AG09319 (cell line): ENCODE results near the gene EVC2.

Experiments used
- DNase-seq: peaks from one replicate; pipeline ENCODE4 v3.0.0-alpha.2; 2010; ENCODE audit warnings: low read depth; ENCODE audit errors: extremely low read depth
- CTCF ChIP-seq: IDR thresholded peaks from 2 replicates; pipeline ENCODE4 v1.5.1; 2011; ENCODE audit warnings: low read depth, mild to moderate bottlenecking, inconsistent platforms, low read length, moderate library complexity

EVC2 gene

GRCh38 chr4:5574386-5574785 is 134.0 kb downstream of the EVC2 start:
- DNase-seq = no peak
- TF ChIP-seq CTCF = no peak

GRCh38 chr4:5573965-5574364 is 134.4 kb downstream of the EVC2 start:
- no peak for DNase-seq
- TF ChIP-seq CTCF = no peak

- no peak for DNase-seq
- no peak for TF ChIP-seq CTCF
Measured at GRCh38 chr4:5572751-5573150, 135.6 kb downstream of the EVC2 start.

GRCh38 chr4:5572114-5572513 is 136.2 kb downstream of the EVC2 start:
- TF ChIP-seq CTCF = no peak
- DNase-seq = no peak

GRCh38 chr4:5571646-5572045 is 136.7 kb downstream of the EVC2 start:
- DNase-seq = no peak

GRCh38 chr4:5569451-5569850 is 138.9 kb downstream of the EVC2 start:
- DNase-seq = no peak
- no peak for TF ChIP-seq CTCF

More at GRCh38 chr4:5571646-5572045, 136.7 kb downstream of the EVC2 start:
- no peak for TF ChIP-seq CTCF

- TF ChIP-seq CTCF = no peak
- no peak for DNase-seq
Measured at GRCh38 chr4:5568931-5569330, 139.4 kb downstream of the EVC2 start.
